Loucy (cell line): ENCODE measurements around the gene BANP.

Experiments
- H2AFZ ChIP-seq: fragments of 200-600 bp; sonication (generic); 2 replicates; pipeline ENCODE4 v1.6.0; 2016; ENCODE audit warnings: antibody characterized with exemption, mild to moderate bottlenecking, low read length, moderate library complexity
- H3F3A ChIP-seq: fragments of 200-600 bp; 2 replicates; pipeline ENCODE4 v1.6.0; 2016; ENCODE audit warnings: antibody characterized with exemption, low read depth, mild to moderate bottlenecking
- H3K27me3 ChIP-seq: fragments of 200-600 bp; sonication (generic); 2 replicates; pipeline ENCODE4 v1.6.1; 2014; ENCODE audit warnings: low read length, mild to moderate bottlenecking; ENCODE audit not compliant: insufficient read depth, poor library complexity, severe bottlenecking
- H3K36me3 ChIP-seq: fragments of 200-600 bp; sonication (generic); 2 replicates; pipeline ENCODE4 v1.6.1; 2016; ENCODE audit warnings: low read length; ENCODE audit not compliant: insufficient read depth
- H3K4me1 ChIP-seq: fragments of 200-600 bp; sonication (generic); 2 replicates; pipeline ENCODE4 v1.5.1; 2014; ENCODE audit warnings: low read length, mild to moderate bottlenecking; ENCODE audit not compliant: insufficient read depth, poor library complexity, severe bottlenecking
- H3K4me2 ChIP-seq: fragments of 200-600 bp; sonication (generic); 2 replicates; pipeline ENCODE4 v1.6.0; 2014; ENCODE audit warnings: antibody characterized with exemption, low read length, low read depth, mild to moderate bottlenecking; ENCODE audit not compliant: poor library complexity, severe bottlenecking
- H3K4me3 ChIP-seq: fragments of 200-600 bp; sonication (generic); 2 replicates; pipeline ENCODE4 v1.5.1; 2014; ENCODE audit warnings: low read length, mild to moderate bottlenecking, mixed read lengths; ENCODE audit not compliant: poor library complexity, severe bottlenecking
- H3K79me2 ChIP-seq: fragments of 200-600 bp; sonication (generic); 2 replicates; pipeline ENCODE4 v1.6.1; 2014; ENCODE audit warnings: low read length; ENCODE audit not compliant: insufficient read depth
- H3K9ac ChIP-seq: fragments of 200-600 bp; sonication (generic); 2 replicates; pipeline ENCODE4 v1.6.0; 2014; ENCODE audit warnings: mild to moderate bottlenecking, low read depth, low read length, moderate library complexity; ENCODE audit not compliant: poor library complexity, severe bottlenecking
- H3K9me2 ChIP-seq: fragments of 200-600 bp; sonication (generic); replicated peaks from 2 replicates; pipeline ENCODE4 v1.6.1; 2016; ENCODE audit warnings: low read depth, low read length, mixed read lengths
- H3K9me3 ChIP-seq: fragments of 200-600 bp; sonication (generic); 2 replicates; pipeline ENCODE4 v1.6.1; 2014; ENCODE audit warnings: mild to moderate bottlenecking, antibody characterized with exemption, low read length, low read depth; ENCODE audit not compliant: insufficient read depth
- H4K20me1 ChIP-seq: fragments of 200-600 bp; sonication (generic); 2 replicates; pipeline ENCODE4 v1.6.0; 2014; ENCODE audit warnings: antibody characterized with exemption, low read length, mild to moderate bottlenecking; ENCODE audit not compliant: insufficient read depth, poor library complexity, severe bottlenecking
- CTCF ChIP-seq: fragments of 200-600 bp; sonication (generic); conservative IDR thresholded peaks from 2 replicates; pipeline ENCODE4 v1.5.1; 2014; ENCODE audit warnings: mild to moderate bottlenecking, antibody characterized with exemption, low read length
- EZH2phosphoT487 ChIP-seq: fragments of 200-600 bp; IDR thresholded peaks from 2 replicates; pipeline ENCODE4 v1.6.1; 2018; ENCODE audit warnings: antibody characterized with exemption, mild to moderate bottlenecking, moderate library complexity, borderline replicate concordance

BANP gene

GRCh38 chr16:88064011-88064888, 113.0 kb downstream of the BANP start:
- Histone ChIP-seq H3K36me3 (no peaks in the 10 kb centered on the region), H3F3A (no peaks in the 10 kb centered on the region), H3K9me3 (no peaks in the 10 kb centered on the region), H3K79me2 (no peaks in the 10 kb centered on the region), H3K4me1 (no peaks in the 10 kb centered on the region), H4K20me1 (no peaks in the 10 kb centered on the region), H3K9me2 (no peaks in the 10 kb centered on the region), H3K4me3 (no peak overlapping the region), H3K4me2 (no peak overlapping the region), H3K27me3 (no peaks in the 10 kb centered on the region), H3K9ac (no peak overlapping the region), H2AFZ (no peak overlapping the region)
- TF ChIP-seq CTCF (no peak), EZH2phosphoT487 (no peak)

GRCh38 chr16:88064889-88065746, 113.9 kb downstream of the BANP start:
- no peaks in the 10 kb centered on the region for H3F3A ChIP-seq
- H3K9me2 ChIP-seq: no peaks in the 10 kb centered on the region
- no peaks in the 10 kb centered on the region for H3K4me1 ChIP-seq
- TF ChIP-seq CTCF (no peak), EZH2phosphoT487 (no peak)
- H4K20me1 ChIP-seq: no peaks in the 10 kb centered on the region
- H2AFZ ChIP-seq: no peak overlapping the region
- no peaks in the 10 kb centered on the region for H3K27me3 ChIP-seq
- H3K4me2 ChIP-seq: no peak overlapping the region
- H3K36me3 ChIP-seq: peaks cover 5% of the 10 kb centered on the region; the same call in 1 of the 2 replicates
- H3K4me3 ChIP-seq: no peak overlapping the region
- H3K9me3 ChIP-seq: no peaks in the 10 kb centered on the region
- no peak overlapping the region for H3K9ac ChIP-seq
- no peaks in the 10 kb centered on the region for H3K79me2 ChIP-seq

- H3K9me3 ChIP-seq: no peaks in the 10 kb centered on the region
- no peak overlapping the region for H3K4me2 ChIP-seq
- H3K36me3 ChIP-seq: peaks cover 6% of the 10 kb centered on the region; the same call in 1 of the 2 replicates
- H3K4me3 ChIP-seq: no peak overlapping the region
- H3F3A ChIP-seq: no peaks in the 10 kb centered on the region
- H3K4me1 ChIP-seq: no peaks in the 10 kb centered on the region
- no peaks in the 10 kb centered on the region for H3K9me2 ChIP-seq
- no peaks in the 10 kb centered on the region for H3K79me2 ChIP-seq
- H3K9ac ChIP-seq: no peak overlapping the region
- H4K20me1 ChIP-seq: no peaks in the 10 kb centered on the region
- no peak overlapping the region for H2AFZ ChIP-seq
- no peaks in the 10 kb centered on the region for H3K27me3 ChIP-seq
- no peak for TF ChIP-seq CTCF
- TF ChIP-seq EZH2phosphoT487: no peak
These were observed 114.5 kb downstream of the BANP start for GRCh38 chr16:88065747-88066142.
